Measurements from ENCODE around the gene TCF23. TPM values are rescaled to one million over a fixed set of nuclear protein-coding genes. Genes with fewer than 3 reads are reported as not detected.

Gene TCF23
- total RNA-seq, 2 donors from 2014 or later: 8.5 TPM; not detected in 1

- no peaks in the 10 kb centered on the region for H3K36me3 ChIP-seq
- intact Hi-C loops (cut with DNase I): no loop called here
- no peaks in the 10 kb centered on the region for H3K9me3 ChIP-seq
- H3K4me3 ChIP-seq: no peak overlapping the region
- H3K27ac ChIP-seq: no peak overlapping the region
- WGBS: 82% methylated on average over 7 of the region's 7 CpGs
- peaks cover 5% of the 10 kb centered on the region for H3K4me1 ChIP-seq (replicated peaks)
- TF ChIP-seq, protein P1, sequence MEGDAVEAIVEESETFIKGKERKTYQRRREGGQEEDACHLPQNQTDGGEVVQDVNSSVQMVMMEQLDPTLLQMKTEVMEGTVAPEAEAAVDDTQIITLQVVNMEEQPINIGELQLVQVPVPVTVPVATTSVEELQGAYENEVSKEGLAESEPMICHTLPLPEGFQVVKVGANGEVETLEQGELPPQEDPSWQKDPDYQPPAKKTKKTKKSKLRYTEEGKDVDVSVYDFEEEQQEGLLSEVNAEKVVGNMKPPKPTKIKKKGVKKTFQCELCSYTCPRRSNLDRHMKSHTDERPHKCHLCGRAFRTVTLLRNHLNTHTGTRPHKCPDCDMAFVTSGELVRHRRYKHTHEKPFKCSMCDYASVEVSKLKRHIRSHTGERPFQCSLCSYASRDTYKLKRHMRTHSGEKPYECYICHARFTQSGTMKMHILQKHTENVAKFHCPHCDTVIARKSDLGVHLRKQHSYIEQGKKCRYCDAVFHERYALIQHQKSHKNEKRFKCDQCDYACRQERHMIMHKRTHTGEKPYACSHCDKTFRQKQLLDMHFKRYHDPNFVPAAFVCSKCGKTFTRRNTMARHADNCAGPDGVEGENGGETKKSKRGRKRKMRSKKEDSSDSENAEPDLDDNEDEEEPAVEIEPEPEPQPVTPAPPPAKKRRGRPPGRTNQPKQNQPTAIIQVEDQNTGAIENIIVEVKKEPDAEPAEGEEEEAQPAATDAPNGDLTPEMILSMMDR (IDR thresholded peaks at IDR 0.05): no peak
- TF ChIP-seq POLR2AphosphoS5 (IDR thresholded peaks at IDR 0.05): no peak
- no peak for TF ChIP-seq POLR2A (IDR thresholded peaks at IDR 0.05)
- no peaks in the 10 kb centered on the region for H3K27me3 ChIP-seq (replicated peaks; ENCODE audit: insufficient read depth)
- no peak for DNase-seq (ENCODE audit: low spot score)
Observed at GRCh38 chr2:27138111-27138510, 10.7 kb upstream of the TCF23 start.

DNA sequence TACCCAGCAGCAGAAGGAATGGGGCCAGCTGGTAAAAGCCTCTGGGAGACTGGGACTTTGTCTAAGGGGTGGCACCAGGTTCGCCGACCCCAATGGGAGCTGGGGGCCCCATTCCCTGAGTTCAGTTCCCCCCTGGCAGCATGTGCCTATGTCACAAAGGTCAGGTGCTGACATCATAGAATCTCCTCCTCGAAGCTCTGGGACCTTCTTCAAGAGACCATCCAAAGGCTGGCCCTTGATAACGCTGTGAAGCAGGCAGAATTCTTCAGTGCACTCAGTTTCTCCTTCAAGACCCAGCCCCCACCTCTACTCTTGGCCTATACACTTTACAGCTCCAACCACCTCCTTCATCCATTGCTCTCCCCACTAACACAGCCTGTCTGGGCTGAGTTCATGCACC lies 9.5 kb upstream of the TCF23 start, which contains the start of gene PRR30:
Gene PRR30, minus strand, starts transcription at position 101 of the 400 bp plus-strand sequence. CDS start 1,081 bp downstream, outside the sequence.
- 72% methylated on average over 4 of the region's 4 CpGs for WGBS
- Histone ChIP-seq H3K27ac (no peak within 1 kb of the TSS), H3K36me3 (no peaks in the 10 kb centered on the region), H3K4me1 (replicated peaks) (no peaks in the 10 kb centered on the region), H3K9me3 (no peaks in the 10 kb centered on the region), H3K4me3 (no peak within 1 kb of the TSS), H3K27me3 (replicated peaks; ENCODE audit: insufficient read depth) (no peaks in the 10 kb centered on the region)
- TF ChIP-seq, protein P1 (IDR thresholded peaks at IDR 0.05): no peak
- TF ChIP-seq POLR2AphosphoS5 (IDR thresholded peaks at IDR 0.05) (no peak), POLR2A (IDR thresholded peaks at IDR 0.05) (no peak)
- intact Hi-C loops (cut with DNase I): no loop called here
- no peak for DNase-seq (ENCODE audit: low spot score)

- no peak overlapping the region for H3K27ac ChIP-seq
- no peak for DNase-seq (ENCODE audit: low spot score)
- no peak overlapping the region for H3K4me3 ChIP-seq
- TF ChIP-seq POLR2AphosphoS5 (IDR thresholded peaks at IDR 0.05) (no peak), POLR2A (IDR thresholded peaks at IDR 0.05) (no peak)
- TF ChIP-seq, protein P1 (IDR thresholded peaks at IDR 0.05): no peak
- intact Hi-C loops (cut with DNase I): no loop called here
- no peaks in the 10 kb centered on the region for H3K27me3 ChIP-seq (replicated peaks; ENCODE audit: insufficient read depth)
- no peaks in the 10 kb centered on the region for H3K4me1 ChIP-seq (replicated peaks)
- H3K9me3 ChIP-seq: no peaks in the 10 kb centered on the region
- 52% methylated on average over 1 of the region's 1 CpG for WGBS
- H3K36me3 ChIP-seq: no peaks in the 10 kb centered on the region
Observed at GRCh38 chr2:27143285-27143684, 5.5 kb upstream of the TCF23 start.

- TF ChIP-seq, protein P1 (IDR thresholded peaks at IDR 0.05): no peak
- TF ChIP-seq POLR2AphosphoS5 (IDR thresholded peaks at IDR 0.05) (no peak), POLR2A (IDR thresholded peaks at IDR 0.05) (no peak)
- Histone ChIP-seq H3K27ac (no peak overlapping the region), H3K4me1 (replicated peaks) (no peaks in the 10 kb centered on the region), H3K9me3 (no peaks in the 10 kb centered on the region), H3K4me3 (no peak overlapping the region), H3K36me3 (no peaks in the 10 kb centered on the region), H3K27me3 (replicated peaks; ENCODE audit: insufficient read depth) (no peaks in the 10 kb centered on the region)
- 59% methylated on average over 2 of the region's 2 CpGs for WGBS
- no peak for DNase-seq (ENCODE audit: low spot score)
- intact Hi-C loops (cut with DNase I): no loop called here
Observed at GRCh38 chr2:27145682-27146081, 3.1 kb upstream of the TCF23 start.

- 96% methylated on average over 8 of the region's 8 CpGs for WGBS
- Histone ChIP-seq H3K27me3 (replicated peaks; ENCODE audit: insufficient read depth) (no peaks in the 10 kb centered on the region), H3K36me3 (no peaks in the 10 kb centered on the region), H3K4me1 (replicated peaks) (no peaks in the 10 kb centered on the region), H3K9me3 (no peaks in the 10 kb centered on the region), H3K4me3 (no peak overlapping the region), H3K27ac (no peak overlapping the region)
- intact Hi-C loops (cut with DNase I): no loop called here
- TF ChIP-seq POLR2A (IDR thresholded peaks at IDR 0.05): no peak
- DNase-seq (ENCODE audit: low spot score): no peak
Observed at GRCh38 chr2:27147935-27148334, 869 bp upstream of the TCF23 start.
